ENCODE data around the gene GRIN3B. TPM values are rescaled to one million over a fixed set of nuclear protein-coding genes. Genes with fewer than 3 reads are reported as not detected.

Gene GRIN3B
- polyA plus RNA-seq, 1 of the 3 experiments (the other 2 are of a cell fraction), result 1.5 TPM

GRCh38 chr19:1038978-1039645 lies 38.9 kb downstream of the GRIN3B start:
- Histone ChIP-seq H4K20me1 (ENCODE audit: insufficient read depth) (peaks cover 28% of the 10 kb centered on the region), H3K36me3 (replicated peaks in 1 of 2; ENCODE audit: control insufficient read depth in 1 of 2, insufficient read depth in 2 of 2, low read length in 1 of 2) (peaks cover 10 to 14% of the 10 kb centered on the region in 2 experiments), H3K27me3 (ENCODE audit: insufficient read depth) (no peaks in the 10 kb centered on the region), H3K9me2 (no peaks in the 10 kb centered on the region), H3K27ac (ENCODE audit: low read depth in 2 of 2, low read length in 1 of 2) (0 out of 4 replicates have a peak overlapping the region, but pooled peaks of 1 of the 2 experiments have one; percentile 3), H3K9me3 (no peaks in the 10 kb centered on the region), H3K9ac (no peak overlapping the region), H2AFZ (ENCODE audit: low read depth) (no peak overlapping the region), H3F3A (replicated peaks; ENCODE audit: insufficient read depth) (peaks cover 36% of the 10 kb centered on the region), H3K4me3 (ENCODE audit: low read depth in 2 of 2, low read length in 1 of 2) (peak overlapping the region in 1 of 2 experiments; percentile 67; a peak in 3 of 4 replicates), H3K4me1 (ENCODE audit: control insufficient read depth in 1 of 2, insufficient read depth in 2 of 2, low read depth in 1 of 2, low read length in 1 of 2) (peaks cover 0 to 31% of the 10 kb centered on the region in 2 experiments; a peak in 2 of 4 replicates), H3K79me2 (ENCODE audit: insufficient read depth) (no peaks in the 10 kb centered on the region), H3K4me2 (peak overlapping the region; percentile 96; the same call in 1 of the 2 replicates)
- ChIA-PET POLR2A (no interaction called here), CTCF (interaction anchor here (0.9 to 1.7 kb wide), 5 partner anchors 40 to 227 kb away, joined by 3 to 6 read pairs (median 4); partner anchors contain the start of gene GPX4)
- no peak for TF ChIP-seq RFX5 (IDR thresholded peaks at IDR 0.05; ENCODE audit: low read length)
- TF ChIP-seq FOXJ3 (CRISPR knock-in tag; IDR thresholded peaks at IDR 0.05), result no peak
- TF ChIP-seq REST (IDR thresholded peaks at IDR 0.05; ENCODE audit: low read depth, low read length), result no peak
- TF ChIP-seq POLR2AphosphoS5 (IDR thresholded peaks at IDR 0.05; ENCODE audit: low read depth, low read length), result peak; percentile 1; the same call in 1 of the 2 replicates
- DNase-seq, result no peak
- 56% methylated on average over 22 of the region's 22 CpGs for WGBS (ENCODE audit: low lambda C conversion rate)

- Histone ChIP-seq H3K9ac (peak within 1 kb of the TSS; percentile 49), H3K27ac (ENCODE audit: low read depth in 2 of 2, low read length in 1 of 2) (peak within 1 kb of the TSS; percentile 3 to 24; a peak in 1 of 4 replicates), H2AFZ (ENCODE audit: low read depth) (0 out of 2 replicates have a peak within 1 kb of the TSS, but pooled peaks have one; percentile 42), H3K9me3 (no peaks in the 10 kb centered on the region), H4K20me1 (ENCODE audit: insufficient read depth) (peaks cover 28% of the 10 kb centered on the region), H3K9me2 (no peaks in the 10 kb centered on the region), H3K4me2 (peak within 1 kb of the TSS; percentile 96), H3K79me2 (ENCODE audit: insufficient read depth) (no peaks in the 10 kb centered on the region), H3K4me3 (ENCODE audit: low read depth in 2 of 2, low read length in 1 of 2) (peak within 1 kb of the TSS; percentile 67 to 87), H3K27me3 (ENCODE audit: insufficient read depth) (no peaks in the 10 kb centered on the region), H3K36me3 (replicated peaks in 1 of 2; ENCODE audit: control insufficient read depth in 1 of 2, insufficient read depth in 2 of 2, low read length in 1 of 2) (peaks cover 10 to 14% of the 10 kb centered on the region in 2 experiments), H3F3A (replicated peaks; ENCODE audit: insufficient read depth) (peaks cover 36% of the 10 kb centered on the region), H3K4me1 (ENCODE audit: control insufficient read depth in 1 of 2, insufficient read depth in 2 of 2, low read depth in 1 of 2, low read length in 1 of 2) (peaks cover 0 to 31% of the 10 kb centered on the region in 2 experiments; a peak in 2 of 4 replicates)
- CTCF ChIA-PET, result interaction anchor here (0.6 to 1.7 kb wide), 5 partner anchors 16 to 227 kb away, joined by 3 to 6 read pairs (median 4); partner anchors contain the start of gene GPX4
- 4% methylated on average over 23 of the region's 56 CpGs for WGBS (ENCODE audit: low lambda C conversion rate)
- DNase-seq, result peak; percentile 98
- POLR2A ChIA-PET, result interaction anchor here (1.0 kb wide), 1 partner anchor 9 kb away, joined by 4 read pairs; no protein-coding TSS in a partner anchor
- peak; percentile 91 for TF ChIP-seq CHD2 (IDR thresholded peaks at IDR 0.05; ENCODE audit: low read length, partially characterized antibody)
- 0 out of 2 replicates have a peak, but pooled peaks have one; percentile 18 for TF ChIP-seq MXI1 (IDR thresholded peaks at IDR 0.05; ENCODE audit: low read depth, low read length)
- TF ChIP-seq POLR2AphosphoS5 (IDR thresholded peaks at IDR 0.05; ENCODE audit: low read depth, low read length), result peak; percentile 85
- TF ChIP-seq MAX (IDR thresholded peaks at IDR 0.05; ENCODE audit: low read depth), result peak; percentile 50; the same call in 1 of the 2 replicates
- TF ChIP-seq NRF1 (IDR thresholded peaks at IDR 0.05; ENCODE audit: low read depth, low read length), result peak; percentile 85
- TF ChIP-seq IRF3 (IDR thresholded peaks at IDR 0.05; ENCODE audit: low read depth, low read length), result peak; percentile 78
- TF ChIP-seq SIN3A (IDR thresholded peaks at IDR 0.05; ENCODE audit: borderline replicate concordance, low read depth, low read length), result peak; percentile 67; the same call in 1 of the 2 replicates
- peak; percentile 100 for TF ChIP-seq PBX3 (IDR thresholded peaks at IDR 0.05)
- peak; percentile 30; the same call in 1 of the 2 replicates for TF ChIP-seq USF1 (IDR thresholded peaks at IDR 0.05; ENCODE audit: borderline replicate concordance, low read depth)
- no peak for TF ChIP-seq GATA2 (CRISPR knock-in tag; IDR thresholded peaks at IDR 0.05)
- no peak; a peak in 1 of 4 replicates for TF ChIP-seq EP300 (IDR thresholded peaks at IDR 0.05; ENCODE audit: borderline replicate concordance in 1 of 2, low read depth in 1 of 2, low read length in 1 of 2)
These were observed 39.6 kb downstream of the GRIN3B start, which contains the start of gene ABCA7 for GRCh38 chr19:1039646-1040475. Gene ABCA7, plus strand, starts transcription at chr19:1040107. Its CDS starts 1,255 bp downstream, at chr19:1041362.
